NCI-H1694 (cell line): Measurements from ENCODE around the gene EIF4E.
"Not testable (repeated sequence)": the region's sequence is repeated elsewhere in the genome, so short reads cannot be mapped to it uniquely, and the experiment has no call there.

Experiments used
- DNase-seq: peaks from one replicate; lab custom pipeline; 2025; lab: John Stamatoyannopoulos, UW

EIF4E gene

GRCh38 chr4:98879515-98879914 is 49.4 kb downstream of the EIF4E start:
- DNase-seq: no peak

GRCh38 chr4:98873059-98873458 is 55.9 kb downstream of the EIF4E start:
- no peak for DNase-seq

- not testable (repeated sequence) for DNase-seq
Observed at GRCh38 chr4:98872120-98872906, 56.6 kb downstream of the EIF4E start.

- no peak for DNase-seq
Observed at GRCh38 chr4:98867648-98868047, 61.3 kb downstream of the EIF4E start.

- no peak for DNase-seq
Observed at GRCh38 chr4:98865059-98865458, 63.9 kb downstream of the EIF4E start.

- no peak for DNase-seq
Observed at GRCh38 chr4:98864560-98864959, 64.4 kb downstream of the EIF4E start.

- DNase-seq: no peak
Observed at GRCh38 chr4:98862371-98862770, 66.6 kb downstream of the EIF4E start.

- no peak for DNase-seq
Observed at GRCh38 chr4:98861100-98861884, 67.6 kb downstream of the EIF4E start.

GRCh38 chr4:98851806-98852205 is 77.1 kb downstream of the EIF4E start:
- DNase-seq: no peak

- DNase-seq: no peak
Observed at GRCh38 chr4:98850937-98851336, 78.0 kb downstream of the EIF4E start.

GRCh38 chr4:98848448-98848847 is 80.5 kb downstream of the EIF4E start:
- no peak for DNase-seq

- no peak for DNase-seq
Observed at GRCh38 chr4:98845960-98846359, 83.0 kb downstream of the EIF4E start.

- DNase-seq: not testable (repeated sequence)
Observed at GRCh38 chr4:98842917-98843316, 86.0 kb downstream of the EIF4E start.

- DNase-seq: no peak
Observed at GRCh38 chr4:98838977-98839618, 89.8 kb downstream of the EIF4E start.

- DNase-seq: no peak
Observed at GRCh38 chr4:98838531-98838930, 90.4 kb downstream of the EIF4E start.

- DNase-seq: no peak
Observed at GRCh38 chr4:98833384-98833783, 95.5 kb downstream of the EIF4E start.

GRCh38 chr4:98831036-98831435 is 97.9 kb downstream of the EIF4E start:
- not testable (repeated sequence) for DNase-seq
